Measurements from ENCODE around the gene FARP2.

- TF ChIP-seq ESRRG (CRISPR knock-in tag; IDR thresholded peaks at IDR 0.05) (no peak), ISL1 (CRISPR knock-in tag; IDR thresholded peaks at IDR 0.05) (no peak), OSR1 (CRISPR knock-in tag; IDR thresholded peaks at IDR 0.05) (no peak)
Measured at GRCh38 chr2:241532733-241533601, 176.9 kb downstream of the FARP2 start.
